C4-2B (cell line): ENCODE results near the gene NPAS3.

Experiments used
- CTCF ChIP-seq: fragments of 450-650 bp; conservative IDR thresholded peaks from 2 replicates; pipeline ENCODE4 v1.5.1; 2017; ENCODE audit warnings: mild to moderate bottlenecking
- ZFX ChIP-seq: fragments of 450-650 bp; IDR thresholded peaks from 2 replicates; pipeline ENCODE4 v1.6.1; 2017

GRCh38 chr14:33554988-33555387 is 616.3 kb downstream of the NPAS3 start:
- TF ChIP-seq CTCF (no peak), ZFX (no peak)
